LNCaP clone FGC (cell line): Measurements from ENCODE around the gene ZPBP2.

Source experiments
- DNase-seq: peaks from one replicate; pipeline ENCODE4 v3.0.0-alpha.2; 2011; ENCODE audit warnings: low read depth
- H3K4me3 ChIP-seq: 2 replicates; pipeline ENCODE4 v1.5.1; 2011; ENCODE audit warnings: mild to moderate bottlenecking, low read depth, low read length, control low read depth
- CTCF ChIP-seq: IDR thresholded peaks from 2 replicates; pipeline ENCODE4 v1.5.1; 2012; ENCODE audit warnings: mild to moderate bottlenecking; ENCODE audit not compliant: control insufficient read depth, insufficient read depth; ENCODE audit errors: extremely low read depth

ZPBP2 gene

GRCh38 chr17:39826334-39826733 lies 41.7 kb upstream of the ZPBP2 start:
- no peak for DNase-seq
- no peak overlapping the region for H3K4me3 ChIP-seq
- no peak for TF ChIP-seq CTCF

GRCh38 chr17:39828443-39828842 lies 39.6 kb upstream of the ZPBP2 start:
- DNase-seq, result no peak
- no peak for TF ChIP-seq CTCF
- H3K4me3 ChIP-seq, result no peak overlapping the region

- DNase-seq, result no peak
- no peak for TF ChIP-seq CTCF
Observed at GRCh38 chr17:39831588-39831987, 36.4 kb upstream of the ZPBP2 start.

GRCh38 chr17:39834017-39834416 lies 34.0 kb upstream of the ZPBP2 start:
- DNase-seq, result no peak
- no peak for TF ChIP-seq CTCF
- H3K4me3 ChIP-seq, result no peak overlapping the region

More at GRCh38 chr17:39831588-39831987, 36.4 kb upstream of the ZPBP2 start:
- H3K4me3 ChIP-seq, result no peak overlapping the region

GRCh38 chr17:39835038-39835786 lies 32.8 kb upstream of the ZPBP2 start:
- no peak for DNase-seq
- TF ChIP-seq CTCF, result no peak
- no peak overlapping the region for H3K4me3 ChIP-seq

- no peak overlapping the region for H3K4me3 ChIP-seq
- no peak for TF ChIP-seq CTCF
- no peak for DNase-seq
Observed at GRCh38 chr17:39836117-39836516, 31.9 kb upstream of the ZPBP2 start.

- H3K4me3 ChIP-seq, result no peak overlapping the region
- TF ChIP-seq CTCF, result no peak
- DNase-seq, result no peak
Observed at GRCh38 chr17:39838057-39838456, 29.9 kb upstream of the ZPBP2 start.
